GM19395 (cell line): ENCODE measurements around the gene ADH1B.
"Not testable (repeated sequence)": the region's sequence is repeated elsewhere in the genome, so short reads cannot be mapped to it uniquely, and the experiment has no call there.

Experiments used
- ATAC-seq: cut with Tn5 transposase; IDR thresholded peaks from one replicate; pipeline ENCODE4 v1.9.1; 2021; ENCODE audit warnings: mild to moderate bottlenecking, moderate library complexity; ENCODE audit not compliant: unreplicated experiment

ADH1B gene

DNA sequence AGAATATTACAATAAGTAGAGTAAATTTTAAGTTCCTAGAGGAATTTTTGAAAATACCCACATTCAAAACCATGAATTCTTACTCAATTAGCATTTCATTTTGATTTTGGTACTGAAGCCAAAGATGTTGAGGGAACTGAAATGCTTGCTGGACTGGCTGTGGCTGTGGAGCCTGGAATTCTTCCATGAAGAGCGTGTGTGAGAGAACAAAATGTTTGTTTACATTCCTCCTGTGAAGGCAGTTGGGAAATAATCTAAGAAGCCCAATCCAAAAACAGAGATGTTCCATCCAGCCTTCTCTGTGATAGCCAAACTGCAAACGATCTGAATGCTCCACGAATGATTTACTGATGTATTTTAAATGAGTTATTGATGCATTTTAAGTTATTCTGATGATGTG lies 3.8 kb upstream of the ADH1B start:
- ATAC-seq: no peak

GRCh38 chr4:99324361-99324760 lies 3.2 kb upstream of the ADH1B start:
- ATAC-seq: no peak

DNA sequence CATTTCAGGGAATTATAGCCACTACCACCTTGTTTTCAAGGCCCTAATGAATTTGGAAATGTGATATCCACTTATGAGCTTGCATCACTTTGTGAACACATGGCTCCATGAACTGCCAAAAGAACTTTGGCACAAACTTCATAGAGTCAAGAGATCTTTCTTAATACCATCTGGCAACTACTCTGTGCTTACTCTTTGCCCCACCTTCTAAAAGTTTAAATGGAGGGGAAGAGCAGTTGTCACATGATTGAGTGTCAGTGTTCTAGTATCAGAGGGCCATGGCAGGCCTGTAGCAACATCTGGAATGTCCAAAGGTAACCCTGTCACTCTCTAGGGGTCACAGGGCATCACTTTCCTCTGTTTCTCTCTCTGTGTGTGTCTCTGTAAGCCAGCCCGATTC lies 2.6 kb upstream of the ADH1B start:
- no peak for ATAC-seq

- not testable (repeated sequence) for ATAC-seq
Measured at GRCh38 chr4:99317811-99318210, 3.4 kb downstream of the ADH1B start.

GRCh38 chr4:99317354-99317753 lies 3.8 kb downstream of the ADH1B start:
- ATAC-seq: no peak

DNA sequence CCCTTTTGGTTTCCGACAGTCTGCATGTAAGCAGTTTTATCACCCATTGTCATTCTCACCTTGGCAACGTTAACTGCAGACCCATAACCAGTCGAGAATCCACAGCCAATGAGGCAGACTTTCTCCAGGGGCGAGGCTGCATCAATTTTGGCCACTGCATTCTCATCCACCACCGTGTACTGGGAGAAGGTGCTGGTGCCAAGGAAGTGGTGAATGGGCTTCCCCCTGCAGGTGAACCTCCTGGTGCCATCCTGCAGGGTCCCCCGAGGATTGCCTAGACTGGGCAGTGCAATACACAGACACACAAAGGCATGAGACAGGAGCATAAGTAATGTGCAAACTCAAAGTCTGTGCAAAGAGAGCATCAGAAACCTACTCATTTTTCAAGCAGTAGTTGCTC lies 5.4 kb downstream of the ADH1B start:
- no peak for ATAC-seq

DNA sequence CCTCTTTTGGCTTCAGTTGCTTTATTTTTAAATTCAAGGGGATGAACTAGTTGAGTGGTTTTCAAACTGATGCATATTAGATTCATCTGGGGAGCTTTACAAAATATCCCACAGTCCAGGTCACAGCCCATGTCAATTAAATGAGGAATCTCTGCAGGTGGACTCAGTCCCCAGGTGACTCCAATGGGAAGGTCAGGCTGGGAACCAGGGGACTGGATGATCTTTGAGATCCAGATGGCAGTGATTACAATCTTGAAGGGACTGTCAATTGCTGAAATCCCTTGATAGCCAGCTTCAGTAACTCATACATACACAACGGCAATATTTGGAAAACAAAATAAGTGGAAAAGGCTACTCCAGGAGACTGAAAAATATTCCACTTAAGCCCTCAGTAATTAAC lies 7.0 kb downstream of the ADH1B start:
- ATAC-seq: no peak

GRCh38 chr4:99310389-99310788 lies 10.8 kb downstream of the ADH1B start:
- no peak for ATAC-seq

GRCh38 chr4:99305638-99306400 lies 15.4 kb downstream of the ADH1B start:
- ATAC-seq: no peak

GRCh38 chr4:99301376-99302164 lies 19.6 kb downstream of the ADH1B start:
- no peak for ATAC-seq

DNA sequence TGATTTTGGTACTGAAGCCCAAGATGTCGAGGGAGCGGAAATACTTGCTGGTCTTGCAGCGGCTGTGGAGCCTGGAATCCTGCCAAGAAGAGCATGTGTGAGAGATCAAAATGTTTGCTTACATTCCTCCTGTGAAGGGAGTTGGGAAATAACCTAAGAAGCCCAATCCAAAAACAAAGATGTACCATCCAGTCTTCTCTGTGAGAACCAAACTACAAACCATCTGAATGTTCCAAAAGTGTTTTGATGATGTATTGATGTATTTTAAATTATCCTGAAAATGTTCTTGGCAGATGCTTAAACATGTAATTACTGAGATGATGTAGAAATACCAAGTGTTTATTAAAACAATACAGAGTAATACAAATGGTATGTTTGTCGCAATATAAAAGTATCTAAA lies 20.3 kb downstream of the ADH1B start:
- no peak for ATAC-seq

GRCh38 chr4:99293357-99293756 lies 27.8 kb downstream of the ADH1B start:
- no peak for ATAC-seq

DNA sequence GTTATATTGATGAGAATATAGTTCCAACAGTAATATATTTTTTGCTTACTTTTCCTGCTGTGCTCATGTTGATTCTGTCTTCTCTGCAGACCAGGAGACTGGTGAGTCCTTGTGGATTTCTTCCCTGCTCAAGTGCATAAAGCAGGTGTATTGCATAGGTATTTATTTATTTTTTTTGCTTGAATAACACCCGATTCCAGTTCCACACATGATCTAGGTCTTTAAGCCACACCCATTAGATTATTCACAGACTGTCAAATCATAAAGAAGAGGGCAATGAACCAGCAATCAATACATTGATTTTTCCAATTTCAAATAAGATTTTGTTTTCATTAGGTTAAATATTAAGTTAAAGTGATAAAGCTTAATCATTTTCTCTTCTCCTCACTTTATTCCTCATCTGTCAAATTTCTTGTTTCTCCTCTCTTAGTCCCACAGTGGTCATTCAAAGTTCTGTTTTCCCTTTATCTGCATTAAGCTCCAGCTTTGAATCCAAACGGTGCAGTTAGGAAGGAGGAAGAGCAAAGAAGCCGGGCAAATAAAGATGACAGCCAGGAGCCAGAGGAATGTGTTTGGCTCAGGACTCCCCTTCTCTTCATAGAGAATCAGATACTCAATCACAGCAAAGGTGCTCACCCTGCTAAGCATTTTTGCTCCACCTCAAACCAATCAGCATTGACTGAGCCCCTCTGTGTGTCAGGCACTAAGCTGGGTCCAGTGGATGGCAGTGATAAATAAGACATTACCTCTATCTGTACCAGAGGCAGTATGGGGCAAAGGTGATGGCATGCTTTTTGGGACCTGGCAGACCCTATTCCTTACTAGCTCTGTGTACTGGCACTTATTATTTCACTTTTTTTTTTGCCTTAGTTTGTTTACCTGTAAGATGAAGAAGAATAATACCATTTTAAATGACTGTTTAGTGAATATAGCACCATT lies 30.1 kb downstream of the ADH1B start, which contains the start of gene ADH1A:
Gene ADH1A, minus strand, starts transcription at position 138 of the 939 bp plus-strand sequence. Its CDS starts 71 bp downstream, at position 67.
- ATAC-seq: no peak

GRCh38 chr4:99285387-99285786 lies 35.8 kb downstream of the ADH1B start:
- ATAC-seq: no peak

DNA sequence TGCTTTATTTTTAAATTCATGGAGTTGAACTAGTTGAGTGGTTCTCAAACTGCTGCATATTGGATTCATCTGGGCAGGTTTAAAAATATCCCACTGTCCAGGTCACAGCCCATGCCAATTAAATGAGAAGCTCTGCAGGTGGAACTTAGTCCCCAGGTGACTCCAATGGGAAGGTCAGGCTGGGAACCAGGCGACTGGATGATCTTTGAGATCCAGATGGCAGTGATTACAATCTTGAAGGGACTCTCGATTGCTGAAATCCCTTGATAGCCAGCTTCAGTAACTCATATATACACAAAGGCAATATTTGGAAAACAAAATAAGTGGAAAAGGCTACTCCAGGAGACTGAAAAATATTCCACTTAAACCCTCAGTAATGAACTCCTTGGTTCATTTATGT lies 38.5 kb downstream of the ADH1B start:
- no peak for ATAC-seq

DNA sequence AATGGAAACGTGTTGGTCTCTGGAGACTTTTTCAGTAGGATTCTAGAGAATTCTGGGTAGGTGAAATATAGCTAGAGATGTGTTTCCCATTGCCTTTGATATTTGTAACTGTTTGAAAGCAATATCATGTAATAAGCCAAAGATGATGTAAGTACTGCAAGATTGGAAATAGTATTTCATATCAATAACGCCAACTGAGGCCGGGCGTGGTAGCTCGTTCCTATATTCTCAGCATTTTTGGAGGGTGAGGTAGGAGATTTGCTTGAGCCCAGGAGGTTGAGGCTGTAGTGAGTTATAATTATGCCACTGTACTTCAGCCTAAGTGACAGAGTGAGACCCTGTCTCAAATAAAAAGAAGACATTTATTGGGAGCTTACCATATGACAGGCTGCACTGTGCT lies 39.9 kb downstream of the ADH1B start:
- no peak for ATAC-seq

DNA sequence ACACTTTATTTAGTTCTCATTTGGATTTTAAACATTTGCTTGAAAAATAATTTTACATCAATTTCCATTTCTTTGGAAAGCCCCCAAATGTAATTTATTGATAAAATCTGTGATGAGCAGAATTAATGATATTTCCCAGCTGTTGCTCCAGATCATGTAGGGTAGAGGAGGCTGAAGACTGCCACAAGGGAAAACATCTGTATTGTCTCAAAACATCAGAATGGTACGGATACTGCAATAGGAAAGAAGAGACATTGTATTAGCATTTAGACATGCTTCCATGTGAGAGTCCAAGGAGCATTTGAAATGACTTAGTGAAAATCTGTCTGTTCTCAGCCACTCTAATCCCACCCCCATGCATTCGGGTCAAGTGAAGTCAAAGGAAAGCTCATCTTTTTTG lies 44.8 kb downstream of the ADH1B start:
- ATAC-seq: no peak

- no peak for ATAC-seq
Measured at GRCh38 chr4:99275885-99276284, 45.3 kb downstream of the ADH1B start.

- no peak for ATAC-seq
Measured at GRCh38 chr4:99275050-99275449, 46.2 kb downstream of the ADH1B start.

DNA sequence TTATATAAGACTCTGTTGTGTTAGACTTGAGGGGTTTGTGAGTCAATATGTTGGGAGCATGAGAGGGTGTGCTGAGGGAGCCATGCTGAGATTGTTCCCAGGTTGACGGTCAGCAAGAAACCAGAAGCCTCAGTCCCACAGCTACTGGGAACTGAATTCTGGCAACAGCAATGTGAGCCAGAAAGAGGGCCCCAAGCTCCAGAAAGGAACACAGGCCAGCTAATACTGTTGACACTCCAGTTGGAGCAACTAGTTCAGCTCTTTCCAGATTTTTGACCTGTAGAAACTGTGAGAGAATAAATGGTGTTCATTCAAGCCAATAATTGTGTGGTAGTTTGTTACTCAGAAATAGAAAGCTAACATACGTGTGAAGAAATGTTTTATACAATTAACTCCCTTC lies 47.5 kb downstream of the ADH1B start:
- no peak for ATAC-seq

DNA sequence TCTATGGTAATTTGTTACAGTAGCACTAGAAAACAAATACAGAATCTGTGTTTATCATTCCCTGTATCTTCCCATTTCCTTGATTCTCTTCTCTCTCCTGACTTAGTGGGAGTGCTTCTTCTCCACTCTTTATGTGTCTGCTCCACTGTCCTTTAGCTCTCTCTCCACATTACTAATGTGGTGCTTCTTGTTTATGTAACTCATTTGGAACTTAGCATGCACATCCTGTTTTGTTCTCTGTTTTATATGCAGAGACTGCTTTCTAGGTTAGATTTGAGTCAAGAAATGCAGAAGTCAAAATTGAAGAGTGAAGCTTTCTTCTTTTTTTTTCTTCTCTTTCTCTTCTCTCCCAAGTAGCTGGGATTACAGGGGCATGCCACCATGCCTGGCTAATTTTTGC lies 56.3 kb downstream of the ADH1B start:
- ATAC-seq: peak; percentile 65
